ENCODE results near the gene POLE.

POLE gene

DNA sequence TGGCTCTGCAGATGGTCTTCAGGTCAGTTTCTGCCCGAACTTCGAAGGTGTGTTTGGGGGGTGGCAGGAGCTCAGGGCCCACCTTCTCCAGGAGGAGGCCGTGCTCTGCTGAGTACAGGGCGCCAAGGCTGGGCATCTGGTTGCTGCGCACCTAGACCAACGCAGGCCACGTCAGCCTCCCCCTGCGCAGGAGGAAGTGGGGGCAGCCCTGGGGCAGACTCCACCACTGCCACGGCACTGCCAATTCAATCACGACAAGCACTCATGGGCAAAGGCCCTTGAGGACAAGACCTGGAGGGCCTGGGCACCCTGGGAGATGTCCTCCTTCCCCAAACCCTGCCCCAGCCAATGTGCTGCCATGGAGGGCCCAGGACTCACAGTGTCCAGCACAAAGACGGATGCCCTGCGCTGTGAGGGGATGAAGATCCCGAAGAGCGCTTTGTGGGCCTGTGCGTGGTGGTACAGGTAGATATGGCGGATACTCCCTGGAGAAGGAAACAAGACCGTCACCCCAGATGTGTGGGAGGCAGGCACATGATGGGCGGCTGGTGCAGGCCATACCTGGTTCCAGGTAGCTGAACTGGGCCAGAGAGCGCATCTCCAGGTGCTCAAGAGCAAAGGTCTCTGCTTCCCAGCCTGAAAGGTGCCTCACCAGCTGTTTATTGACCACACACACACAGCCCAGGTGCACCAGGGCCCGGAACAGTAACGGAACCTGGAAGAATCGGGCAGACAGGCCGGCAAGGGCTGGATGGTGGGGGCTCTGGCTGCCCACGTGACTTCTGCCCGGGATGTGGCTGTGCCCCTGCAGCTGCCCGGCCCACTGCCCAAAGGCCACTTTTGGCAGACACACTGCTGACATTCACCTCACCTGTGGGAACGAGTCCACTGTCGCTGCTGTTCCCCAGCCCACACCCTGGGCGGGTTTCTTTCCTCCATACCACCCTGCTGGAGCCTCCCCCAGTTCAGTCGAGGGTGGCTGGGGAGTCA lies 44.0 kb downstream of the POLE start:
- H3K4me3 ChIP-seq (ENCODE audit: insufficient read depth, low read depth, low read length, poor library complexity, severe bottlenecking) = no peak overlapping the region
- no peaks in the 10 kb centered on the region for H3K4me1 ChIP-seq (ENCODE audit: control insufficient read depth, insufficient read depth, low read length, poor library complexity, severe bottlenecking)
- no peaks in the 10 kb centered on the region for H3K9me3 ChIP-seq (ENCODE audit: control insufficient read depth, low read length)
- no peak overlapping the region for H3K27ac ChIP-seq (ENCODE audit: insufficient read depth, low read length, poor library complexity, severe bottlenecking)
- H3K27me3 ChIP-seq (replicated peaks; ENCODE audit: control insufficient read depth, insufficient read depth, low read length, poor library complexity, severe bottlenecking) = no peaks in the 10 kb centered on the region
- no peak for DNase-seq
- peaks cover 35% of the 10 kb centered on the region for H3K36me3 ChIP-seq (ENCODE audit: control insufficient read depth, insufficient read depth, low read length)

DNA sequence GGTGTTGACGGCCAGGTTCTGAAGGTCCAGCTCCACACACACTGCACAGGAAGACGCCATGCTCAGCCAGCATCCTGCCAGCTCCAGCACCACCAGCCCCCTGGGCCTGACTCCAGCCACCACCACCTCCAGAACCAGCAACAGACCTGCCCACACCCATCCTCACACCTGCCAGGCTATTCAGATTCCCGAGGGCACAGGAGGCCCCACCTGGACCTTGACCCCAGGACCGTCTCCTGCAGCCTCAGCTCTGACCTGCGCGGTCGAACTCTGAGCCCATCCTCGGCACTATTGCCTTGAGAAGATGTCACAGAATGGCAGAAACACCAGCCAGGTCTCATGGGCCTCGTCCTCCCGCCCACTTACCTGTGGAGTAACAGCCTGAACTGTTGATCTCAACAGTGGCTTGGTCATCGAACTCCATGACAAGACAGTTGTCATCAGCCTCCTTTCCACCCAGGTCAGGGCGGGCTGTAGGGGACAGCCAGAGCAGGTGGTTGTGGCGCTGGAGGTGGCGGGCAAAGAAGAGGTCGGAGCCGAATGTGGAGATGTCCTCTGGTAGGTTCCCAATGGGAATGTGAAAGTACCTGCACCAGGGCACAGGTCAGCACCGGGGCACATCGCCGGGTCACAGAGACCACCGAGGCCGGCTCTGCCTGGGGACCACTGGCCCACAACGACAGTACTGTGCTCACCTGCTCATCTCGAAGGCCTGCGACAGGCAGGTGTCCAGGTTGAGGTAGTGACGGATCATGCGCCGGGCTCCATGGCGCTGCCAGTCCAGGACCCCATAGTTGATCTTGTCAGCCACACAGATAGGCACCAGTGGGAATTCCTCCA lies 45.1 kb downstream of the POLE start:
- peaks cover 36% of the 10 kb centered on the region for H3K36me3 ChIP-seq (ENCODE audit: control insufficient read depth, insufficient read depth, low read length)
- H3K9me3 ChIP-seq (ENCODE audit: control insufficient read depth, low read length) = no peaks in the 10 kb centered on the region
- H3K4me1 ChIP-seq (ENCODE audit: control insufficient read depth, insufficient read depth, low read length, poor library complexity, severe bottlenecking) = no peaks in the 10 kb centered on the region
- no peak for DNase-seq
- no peak overlapping the region for H3K4me3 ChIP-seq (ENCODE audit: insufficient read depth, low read depth, low read length, poor library complexity, severe bottlenecking)
- no peaks in the 10 kb centered on the region for H3K27me3 ChIP-seq (replicated peaks; ENCODE audit: control insufficient read depth, insufficient read depth, low read length, poor library complexity, severe bottlenecking)
- H3K27ac ChIP-seq (ENCODE audit: insufficient read depth, low read length, poor library complexity, severe bottlenecking) = no peak overlapping the region

DNA sequence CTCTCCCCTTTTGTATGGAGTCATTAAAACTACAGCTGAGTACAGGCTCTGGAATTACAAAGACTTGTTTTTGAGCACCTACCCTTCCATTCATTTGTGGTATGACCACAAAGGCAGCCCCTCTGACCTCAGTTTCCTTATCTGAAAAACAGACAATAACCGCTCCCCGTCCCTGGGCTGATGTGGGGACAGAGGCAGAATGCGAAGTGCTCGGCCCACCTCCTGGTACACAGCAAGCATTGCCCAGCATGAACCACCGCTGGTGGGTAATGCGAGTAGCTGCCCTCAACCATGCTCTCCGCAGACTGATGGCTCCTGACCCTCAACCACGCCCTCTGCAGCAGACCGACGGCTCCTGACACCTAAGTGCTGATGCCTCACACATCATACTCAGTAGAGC lies 46.2 kb downstream of the POLE start:
- Histone ChIP-seq H3K4me1 (ENCODE audit: control insufficient read depth, insufficient read depth, low read length, poor library complexity, severe bottlenecking) (no peaks in the 10 kb centered on the region), H3K9me3 (ENCODE audit: control insufficient read depth, low read length) (no peaks in the 10 kb centered on the region), H3K4me3 (ENCODE audit: insufficient read depth, low read depth, low read length, poor library complexity, severe bottlenecking) (no peak overlapping the region), H3K27me3 (replicated peaks; ENCODE audit: control insufficient read depth, insufficient read depth, low read length, poor library complexity, severe bottlenecking) (no peaks in the 10 kb centered on the region), H3K27ac (ENCODE audit: insufficient read depth, low read length, poor library complexity, severe bottlenecking) (no peak overlapping the region), H3K36me3 (ENCODE audit: control insufficient read depth, insufficient read depth, low read length) (peaks cover 44% of the 10 kb centered on the region)
- DNase-seq = no peak

DNA sequence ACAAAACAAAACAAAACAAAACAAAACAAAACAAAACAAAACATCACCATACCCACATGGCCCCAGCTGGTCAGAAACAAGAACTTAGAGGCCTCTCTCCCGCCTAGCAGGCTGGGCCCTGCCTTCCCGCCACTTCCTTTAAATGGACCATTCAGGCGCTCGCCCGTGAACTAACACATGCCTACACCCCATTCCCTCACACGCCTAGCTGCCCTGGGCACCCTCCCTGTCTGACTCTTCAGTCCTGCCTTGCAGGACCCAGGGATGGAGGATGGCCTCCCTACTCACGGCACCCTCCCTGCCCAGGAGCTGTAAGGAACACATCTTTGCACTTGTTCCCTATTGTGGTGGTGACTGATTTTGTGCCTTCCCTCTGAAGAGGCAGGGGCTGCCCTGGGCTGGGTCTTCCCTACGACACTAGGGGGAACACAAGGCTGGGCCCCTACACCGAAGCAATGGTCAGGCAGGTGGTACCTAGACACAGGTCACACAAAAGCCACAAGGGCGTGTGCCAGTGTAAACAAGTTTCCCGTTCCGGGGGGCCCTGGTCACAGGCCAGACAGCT lies 47.1 kb downstream of the POLE start:
- Histone ChIP-seq H3K4me1 (ENCODE audit: control insufficient read depth, insufficient read depth, low read length, poor library complexity, severe bottlenecking) (no peaks in the 10 kb centered on the region), H3K36me3 (ENCODE audit: control insufficient read depth, insufficient read depth, low read length) (peaks cover 53% of the 10 kb centered on the region), H3K9me3 (ENCODE audit: control insufficient read depth, low read length) (no peaks in the 10 kb centered on the region), H3K27ac (ENCODE audit: insufficient read depth, low read length, poor library complexity, severe bottlenecking) (no peak overlapping the region), H3K27me3 (replicated peaks; ENCODE audit: control insufficient read depth, insufficient read depth, low read length, poor library complexity, severe bottlenecking) (no peaks in the 10 kb centered on the region), H3K4me3 (ENCODE audit: insufficient read depth, low read depth, low read length, poor library complexity, severe bottlenecking) (no peak overlapping the region)
- DNase-seq = no peak

DNA sequence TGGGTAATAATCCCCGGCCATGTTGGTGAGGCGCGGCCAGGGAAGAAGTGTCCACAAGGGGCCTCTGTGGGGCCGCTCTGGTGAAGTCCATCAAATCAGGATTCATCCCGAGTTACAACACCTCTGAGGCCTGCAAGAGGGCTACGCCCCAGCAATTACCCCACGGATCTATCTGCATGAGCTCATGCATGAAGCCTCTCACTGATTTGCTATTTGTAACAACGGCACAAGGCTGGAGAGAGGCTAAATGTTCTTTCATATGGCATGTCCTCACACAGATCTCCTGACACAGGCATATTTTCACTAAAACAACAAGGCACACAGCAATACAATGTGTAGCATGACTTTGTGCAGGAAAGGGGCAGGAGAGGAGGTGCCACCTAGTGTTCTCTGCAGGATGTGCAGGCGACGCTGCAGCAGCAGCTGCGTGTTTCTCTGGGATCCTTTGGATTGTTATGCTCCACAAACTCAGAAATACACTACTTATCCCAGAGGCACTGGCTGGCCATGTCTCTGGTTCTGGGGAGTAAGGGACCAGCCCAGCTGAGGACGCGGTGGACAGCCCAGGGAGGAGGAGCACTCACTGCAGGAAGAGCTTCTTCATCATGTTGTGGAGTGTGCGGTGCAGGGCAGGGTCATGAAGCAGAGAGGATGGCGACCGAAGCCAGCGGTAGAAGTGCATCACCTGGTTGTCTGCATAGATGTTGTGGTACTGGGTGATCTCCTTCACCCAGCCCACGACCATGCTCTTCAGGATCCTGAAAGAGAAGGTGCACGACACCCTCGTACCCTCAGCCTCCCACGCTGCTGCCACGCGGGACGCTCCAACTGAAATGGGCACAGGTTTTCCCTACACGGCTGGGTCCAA lies 48.4 kb downstream of the POLE start:
- H3K36me3 ChIP-seq (ENCODE audit: control insufficient read depth, insufficient read depth, low read length) = peaks cover 65% of the 10 kb centered on the region
- no peak overlapping the region for H3K4me3 ChIP-seq (ENCODE audit: insufficient read depth, low read depth, low read length, poor library complexity, severe bottlenecking)
- no peaks in the 10 kb centered on the region for H3K27me3 ChIP-seq (replicated peaks; ENCODE audit: control insufficient read depth, insufficient read depth, low read length, poor library complexity, severe bottlenecking)
- H3K9me3 ChIP-seq (ENCODE audit: control insufficient read depth, low read length) = no peaks in the 10 kb centered on the region
- no peaks in the 10 kb centered on the region for H3K4me1 ChIP-seq (ENCODE audit: control insufficient read depth, insufficient read depth, low read length, poor library complexity, severe bottlenecking)
- H3K27ac ChIP-seq (ENCODE audit: insufficient read depth, low read length, poor library complexity, severe bottlenecking) = no peak overlapping the region
- no peak for DNase-seq

DNA sequence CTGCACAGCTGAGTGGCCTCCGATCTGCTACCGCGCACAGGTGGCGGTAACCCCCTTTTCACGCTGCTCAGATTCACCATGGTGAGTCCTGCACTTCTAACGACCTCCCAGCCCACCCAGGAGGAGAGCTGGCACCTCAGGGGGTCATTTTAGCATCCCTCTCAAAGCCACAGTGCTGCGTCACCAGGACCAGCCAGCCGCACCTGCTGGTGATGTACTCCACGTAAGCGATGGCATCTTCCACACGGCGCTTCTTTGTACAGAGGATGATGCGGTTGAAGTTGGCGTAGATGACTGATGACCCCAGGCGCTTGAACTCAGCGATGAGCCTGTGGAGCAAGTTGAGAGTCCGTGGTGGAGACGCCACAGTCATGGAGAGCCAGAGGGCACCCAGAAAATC lies 49.3 kb downstream of the POLE start:
- DNase-seq = no peak
- peaks cover 62% of the 10 kb centered on the region for H3K36me3 ChIP-seq (ENCODE audit: control insufficient read depth, insufficient read depth, low read length)

DNA sequence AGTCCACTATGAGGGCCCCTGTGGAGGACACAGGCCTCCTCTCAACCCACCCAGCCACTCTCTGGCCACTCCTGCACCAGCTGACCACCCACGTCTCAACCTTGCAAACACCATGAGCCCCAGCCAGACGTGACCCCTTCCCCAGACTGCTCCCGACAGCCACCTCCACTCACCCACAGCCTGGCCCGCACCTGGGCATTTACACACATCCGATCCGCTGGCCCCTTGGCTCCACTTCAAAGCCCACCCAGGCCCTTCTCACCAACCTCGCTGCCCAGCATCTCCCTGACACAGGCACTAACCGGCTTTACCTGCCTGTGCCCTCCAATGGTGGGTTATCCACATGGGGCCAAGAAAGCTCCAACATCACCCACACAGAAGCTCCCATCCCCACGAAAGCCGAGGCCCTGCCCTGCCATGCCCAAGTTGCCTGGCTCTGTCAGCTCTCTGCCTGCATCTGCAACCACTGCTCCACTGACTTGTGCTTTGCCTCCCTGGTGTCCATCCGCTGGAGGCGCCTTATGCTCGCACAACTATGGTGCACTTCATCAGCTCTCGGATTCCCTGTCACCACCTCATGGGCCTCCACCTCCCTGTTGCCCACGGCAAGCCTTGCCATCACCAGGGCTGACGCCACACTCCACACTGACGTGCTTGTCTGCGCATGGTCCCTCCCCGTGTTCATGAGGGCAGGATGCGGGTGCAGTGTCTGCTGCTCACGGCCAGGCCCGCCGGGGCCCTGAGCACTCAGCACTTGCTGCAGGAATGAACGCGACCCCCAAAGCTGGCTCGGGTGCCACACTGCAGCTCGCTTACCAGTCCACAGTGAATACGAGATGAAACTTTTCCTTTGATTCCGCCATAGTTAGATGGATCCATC lies 51.8 kb downstream of the POLE start:
- H3K36me3 ChIP-seq (ENCODE audit: control insufficient read depth, insufficient read depth, low read length) = peaks cover 59% of the 10 kb centered on the region
- H3K4me3 ChIP-seq (ENCODE audit: insufficient read depth, low read depth, low read length, poor library complexity, severe bottlenecking) = no peak overlapping the region
- no peak for DNase-seq
- H3K4me1 ChIP-seq (ENCODE audit: control insufficient read depth, insufficient read depth, low read length, poor library complexity, severe bottlenecking) = no peaks in the 10 kb centered on the region
- H3K27ac ChIP-seq (ENCODE audit: insufficient read depth, low read length, poor library complexity, severe bottlenecking) = no peak overlapping the region
- H3K27me3 ChIP-seq (replicated peaks; ENCODE audit: control insufficient read depth, insufficient read depth, low read length, poor library complexity, severe bottlenecking) = no peaks in the 10 kb centered on the region
- H3K9me3 ChIP-seq (ENCODE audit: control insufficient read depth, low read length) = no peaks in the 10 kb centered on the region

More for the DNA sequence above, 49.3 kb downstream of the POLE start:
- H3K4me3 ChIP-seq (ENCODE audit: insufficient read depth, low read depth, low read length, poor library complexity, severe bottlenecking) = no peak overlapping the region
- no peaks in the 10 kb centered on the region for H3K4me1 ChIP-seq (ENCODE audit: control insufficient read depth, insufficient read depth, low read length, poor library complexity, severe bottlenecking)
- no peak overlapping the region for H3K27ac ChIP-seq (ENCODE audit: insufficient read depth, low read length, poor library complexity, severe bottlenecking)
- no peaks in the 10 kb centered on the region for H3K27me3 ChIP-seq (replicated peaks; ENCODE audit: control insufficient read depth, insufficient read depth, low read length, poor library complexity, severe bottlenecking)
- no peaks in the 10 kb centered on the region for H3K9me3 ChIP-seq (ENCODE audit: control insufficient read depth, low read length)

DNA sequence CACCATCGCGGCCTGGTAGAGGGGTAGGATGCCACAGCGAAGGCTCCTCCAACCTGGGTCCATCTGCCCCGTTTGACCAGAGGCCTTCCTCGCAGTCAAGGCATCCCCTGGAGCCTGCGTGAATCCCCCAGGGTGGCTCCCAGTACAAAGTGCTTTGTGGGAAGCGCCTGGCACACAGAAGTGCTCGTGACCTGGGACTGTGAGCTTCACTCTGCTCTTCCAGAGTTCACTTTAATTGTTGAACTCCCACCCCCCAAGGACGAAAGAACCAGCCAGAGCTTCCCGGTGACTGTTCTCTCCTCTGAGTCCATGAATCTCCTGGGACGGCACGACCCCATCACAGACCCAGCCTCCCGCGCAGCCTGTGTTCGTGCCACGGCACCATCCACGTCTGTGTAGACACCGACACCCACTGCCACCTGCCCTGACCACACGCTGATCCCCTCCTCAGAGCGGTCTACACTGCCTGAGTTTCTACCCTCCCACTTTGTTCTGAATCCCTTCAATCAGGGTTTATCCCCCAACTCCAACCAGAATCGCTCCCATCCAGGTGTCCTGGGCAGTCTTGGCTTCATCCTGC lies 52.6 kb downstream of the POLE start:
- Histone ChIP-seq H3K27me3 (replicated peaks; ENCODE audit: control insufficient read depth, insufficient read depth, low read length, poor library complexity, severe bottlenecking) (no peaks in the 10 kb centered on the region), H3K27ac (ENCODE audit: insufficient read depth, low read length, poor library complexity, severe bottlenecking) (no peak overlapping the region), H3K9me3 (ENCODE audit: control insufficient read depth, low read length) (no peaks in the 10 kb centered on the region), H3K36me3 (ENCODE audit: control insufficient read depth, insufficient read depth, low read length) (peaks cover 57% of the 10 kb centered on the region), H3K4me3 (ENCODE audit: insufficient read depth, low read depth, low read length, poor library complexity, severe bottlenecking) (no peak overlapping the region), H3K4me1 (ENCODE audit: control insufficient read depth, insufficient read depth, low read length, poor library complexity, severe bottlenecking) (no peaks in the 10 kb centered on the region)
- DNase-seq = no peak
